Astrocyte (in vitro differentiated cells and primary cell): Measurements from ENCODE around the gene PLIN4. TPM values are rescaled to one million over a fixed set of nuclear protein-coding genes. Genes with fewer than 3 reads are reported as not detected.

Source experiments
- DNase-seq: peaks from one replicate; pipeline ENCODE4 v3.0.0-alpha.2; 2010; ENCODE audit warnings: low read depth
- FAIRE-seq: peaks from 2 replicates; lab custom pipeline; 2011; peaks lifted over from hg19 to GRCh38; lab: Jason Lieb, UNC
- H2AFZ ChIP-seq: 2 replicates; pipeline ENCODE4 v1.6.0; 2012; ENCODE audit warnings: low read depth, low read length, inconsistent platforms
- H3K27ac ChIP-seq: 2 replicates; pipeline ENCODE4 v1.5.1; 2011; ENCODE audit warnings: low read depth, low read length, inconsistent platforms
- H3K27me3 ChIP-seq: 2 replicates; pipeline ENCODE4 v1.6.0; 2011; ENCODE audit warnings: low read length, inconsistent platforms; ENCODE audit not compliant: insufficient read depth
- H3K36me3 ChIP-seq: 2 replicates; pipeline ENCODE4 v1.5.1; 2011; ENCODE audit warnings: low read length, inconsistent platforms; ENCODE audit not compliant: insufficient read depth
- H3K4me1 ChIP-seq: 2 replicates; pipeline ENCODE4 v1.5.1; 2011; ENCODE audit warnings: low read length, inconsistent platforms; ENCODE audit not compliant: insufficient read depth
- H3K4me2 ChIP-seq: 2 replicates; pipeline ENCODE4 v1.6.0; 2012; ENCODE audit warnings: low read length, inconsistent platforms
- H3K4me3 ChIP-seq: 2 replicates; pipeline ENCODE4 v1.5.1; 2011; ENCODE audit warnings: low read depth, mild to moderate bottlenecking, low read length, inconsistent platforms; ENCODE audit not compliant: insufficient read depth
- H3K79me2 ChIP-seq: 2 replicates; pipeline ENCODE4 v1.6.0; 2012; ENCODE audit warnings: mild to moderate bottlenecking, low read length, inconsistent platforms; ENCODE audit not compliant: insufficient read depth
- H3K9ac ChIP-seq: 2 replicates; pipeline ENCODE4 v1.6.0; 2012; ENCODE audit warnings: mild to moderate bottlenecking, low read length, inconsistent platforms
- H3K9me3 ChIP-seq: 2 replicates; pipeline ENCODE4 v1.5.1; 2012; ENCODE audit warnings: low read depth, mild to moderate bottlenecking, low read length, inconsistent platforms; ENCODE audit not compliant: insufficient read depth
- H4K20me1 ChIP-seq: 2 replicates; pipeline ENCODE4 v1.6.0; 2012; ENCODE audit warnings: low read length, inconsistent platforms; ENCODE audit not compliant: insufficient read depth
- H3K27ac Mint-ChIP-seq: one replicate; pipeline ENCODE4 v1.8.0; 2021; ENCODE audit warnings: mild to moderate bottlenecking, mixed read lengths; ENCODE audit not compliant: unreplicated experiment
- H3K27me3 Mint-ChIP-seq: one replicate; pipeline ENCODE4 v1.8.0; 2021; ENCODE audit warnings: low read depth, mixed read lengths; ENCODE audit not compliant: unreplicated experiment
- H3K36me3 Mint-ChIP-seq: one replicate; pipeline ENCODE4 v1.8.0; 2021; ENCODE audit warnings: low read depth, mixed read lengths; ENCODE audit not compliant: unreplicated experiment
- H3K4me1 Mint-ChIP-seq: one replicate; pipeline ENCODE4 v1.8.0; 2021; ENCODE audit warnings: low read depth, mixed read lengths; ENCODE audit not compliant: unreplicated experiment
- H3K4me3 Mint-ChIP-seq: one replicate; pipeline ENCODE4 v1.8.0; 2021; ENCODE audit warnings: mild to moderate bottlenecking, moderate library complexity, mixed read lengths; ENCODE audit not compliant: unreplicated experiment
- H3K9me3 Mint-ChIP-seq: one replicate; pipeline ENCODE4 v1.8.0; 2021; ENCODE audit warnings: mild to moderate bottlenecking, mixed read lengths; ENCODE audit not compliant: unreplicated experiment
- EZH2 ChIP-seq: IDR thresholded peaks from 2 replicates; pipeline ENCODE4 v1.6.1; 2012; ENCODE audit warnings: mild to moderate bottlenecking, low read length, inconsistent platforms; ENCODE audit not compliant: insufficient read depth
- total RNA-seq: library from RNA; stranded (reverse); gene quantifications from 2 replicates; pipeline ENCODE4 v1.2.1, GENCODE V29; 2021
- TF ChIP-seq, protein P1 (sequence below): IDR thresholded peaks from 2 replicates; pipeline ENCODE4 v1.5.1; 2011; ENCODE audit warnings: low read depth, mild to moderate bottlenecking, inconsistent platforms, low read length, moderate library complexity; ENCODE audit not compliant: insufficient read depth

The PLIN4 gene
- total RNA-seq, 1 donor from 2014 or later: 0.05 TPM

GRCh38 chr19:4474514-4475022 lies 43.7 kb downstream of the PLIN4 start:
- Histone ChIP-seq H3K4me3 (peak overlapping the region; percentile 55), H3K36me3 (peaks cover 4% of the 10 kb centered on the region), H3K9me3 (no peaks in the 10 kb centered on the region), H3K4me1 (peaks cover 13% of the 10 kb centered on the region), H3K4me2 (peak overlapping the region; percentile 94), H3K27me3 (no peaks in the 10 kb centered on the region), H3K9ac (peak overlapping the region; percentile 84), H3K79me2 (peaks cover 47% of the 10 kb centered on the region), H3K27ac (peak overlapping the region; percentile 37), H4K20me1 (peaks cover 23% of the 10 kb centered on the region), H2AFZ (peak overlapping the region; percentile 72)
- Mint-ChIP-seq H3K9me3 (no peaks in the 10 kb centered on the region), H3K27me3 (no peaks in the 10 kb centered on the region), H3K27ac (peak overlapping the region; percentile 87), H3K4me1 (peaks cover 3% of the 10 kb centered on the region), H3K36me3 (peaks cover 1% of the 10 kb centered on the region), H3K4me3 (peak overlapping the region; percentile 88)
- peak; percentile 50 for DNase-seq
- no peak for FAIRE-seq
- TF ChIP-seq, protein P1, sequence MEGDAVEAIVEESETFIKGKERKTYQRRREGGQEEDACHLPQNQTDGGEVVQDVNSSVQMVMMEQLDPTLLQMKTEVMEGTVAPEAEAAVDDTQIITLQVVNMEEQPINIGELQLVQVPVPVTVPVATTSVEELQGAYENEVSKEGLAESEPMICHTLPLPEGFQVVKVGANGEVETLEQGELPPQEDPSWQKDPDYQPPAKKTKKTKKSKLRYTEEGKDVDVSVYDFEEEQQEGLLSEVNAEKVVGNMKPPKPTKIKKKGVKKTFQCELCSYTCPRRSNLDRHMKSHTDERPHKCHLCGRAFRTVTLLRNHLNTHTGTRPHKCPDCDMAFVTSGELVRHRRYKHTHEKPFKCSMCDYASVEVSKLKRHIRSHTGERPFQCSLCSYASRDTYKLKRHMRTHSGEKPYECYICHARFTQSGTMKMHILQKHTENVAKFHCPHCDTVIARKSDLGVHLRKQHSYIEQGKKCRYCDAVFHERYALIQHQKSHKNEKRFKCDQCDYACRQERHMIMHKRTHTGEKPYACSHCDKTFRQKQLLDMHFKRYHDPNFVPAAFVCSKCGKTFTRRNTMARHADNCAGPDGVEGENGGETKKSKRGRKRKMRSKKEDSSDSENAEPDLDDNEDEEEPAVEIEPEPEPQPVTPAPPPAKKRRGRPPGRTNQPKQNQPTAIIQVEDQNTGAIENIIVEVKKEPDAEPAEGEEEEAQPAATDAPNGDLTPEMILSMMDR: no peak
- TF ChIP-seq EZH2: no peak

- Mint-ChIP-seq H3K9me3 (no peaks in the 10 kb centered on the region), H3K27me3 (no peaks in the 10 kb centered on the region), H3K36me3 (peaks cover 1% of the 10 kb centered on the region), H3K4me1 (peaks cover 3% of the 10 kb centered on the region), H3K4me3 (peak overlapping the region; percentile 88), H3K27ac (peak overlapping the region; percentile 87)
- no peak for TF ChIP-seq EZH2
- TF ChIP-seq, protein P1: no peak
- H3K27me3 ChIP-seq: no peaks in the 10 kb centered on the region
- H3K4me3 ChIP-seq: peak overlapping the region; percentile 55
- H3K4me1 ChIP-seq: peaks cover 13% of the 10 kb centered on the region
- no peaks in the 10 kb centered on the region for H3K9me3 ChIP-seq
- FAIRE-seq (no peak), DNase-seq (no peak)
- peaks cover 47% of the 10 kb centered on the region for H3K79me2 ChIP-seq
- peaks cover 4% of the 10 kb centered on the region for H3K36me3 ChIP-seq
- peak overlapping the region; percentile 72 for H2AFZ ChIP-seq
- H4K20me1 ChIP-seq: peaks cover 21% of the 10 kb centered on the region
- H3K4me2 ChIP-seq: peak overlapping the region; percentile 94
- peak overlapping the region; percentile 84 for H3K9ac ChIP-seq
- peak overlapping the region; percentile 37 for H3K27ac ChIP-seq
Observed at GRCh38 chr19:4473763-4474513, 44.3 kb downstream of the PLIN4 start.
